ENCODE results near the gene ZNHIT6. TPM values are rescaled to one million over a fixed set of nuclear protein-coding genes. Genes with fewer than 3 reads are reported as not detected.

Gene ZNHIT6
- total and polyA plus RNA-seq, 10 of the 15 experiments (the other 5 are each of a cell fraction or from before 2014, with no cell fraction given) = 12.8 to 32.0 (median 18.8) TPM

DNA sequence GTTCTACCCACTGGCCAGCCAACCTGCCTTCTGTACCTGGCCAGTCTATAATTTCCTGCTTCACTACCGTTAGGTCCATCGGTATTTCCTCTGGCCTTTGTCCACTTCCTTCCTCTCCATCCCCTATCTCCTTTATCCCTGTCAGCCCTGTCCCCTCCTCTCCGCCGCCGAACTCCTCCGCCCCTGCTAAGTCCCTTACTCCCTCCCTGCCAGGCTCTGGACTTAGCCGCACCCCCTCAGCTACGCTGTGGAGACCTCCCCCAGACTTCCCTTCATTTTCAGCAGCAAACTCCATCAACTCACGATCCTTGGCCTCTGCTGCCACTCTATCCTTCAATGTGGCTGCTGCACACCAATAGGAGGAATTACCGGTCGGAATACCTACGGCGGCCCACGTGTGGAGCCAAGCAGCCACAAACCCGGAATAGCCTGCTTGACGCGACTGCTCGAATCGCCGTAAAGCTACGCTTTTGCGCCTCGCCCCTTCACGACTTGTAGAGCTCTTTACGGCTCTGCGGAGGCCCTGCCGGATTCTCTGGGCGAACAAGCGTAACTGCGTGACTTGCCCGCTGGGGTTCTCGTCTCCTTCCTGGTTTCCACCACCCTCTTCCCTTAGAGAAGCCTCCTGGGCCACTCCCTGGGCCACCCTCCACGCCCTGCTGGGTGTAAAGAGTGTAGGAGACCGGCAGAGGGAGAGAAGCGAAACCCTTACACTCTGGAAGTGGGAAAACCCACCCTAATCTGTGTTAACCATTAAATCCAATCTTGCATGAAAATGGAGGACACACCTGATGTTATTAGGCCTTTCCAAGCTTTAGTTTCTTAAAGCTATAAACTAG, at the start of gene ZNHIT6 (continued):
- TF ChIP-seq IRF4 (IDR thresholded peaks at IDR 0.05; ENCODE audit: low read depth, low read length) (0 out of 2 replicates have a peak, but pooled peaks have one; percentile 19), SIN3A (IDR thresholded peaks at IDR 0.05; ENCODE audit: low read depth, low read length) (peak; percentile 65; the same call in 1 of the 2 replicates), NR2C1 (IDR thresholded peaks at IDR 0.05) (no peak), IKZF2 (IDR thresholded peaks at IDR 0.05) (peak in 1 of 2 experiments; percentile 59; a peak in 2 of 4 replicates), POLR2AphosphoS2 (IDR thresholded peaks at IDR 0.05; ENCODE audit: low read depth, low read length) (no peak), IRF5 (IDR thresholded peaks at IDR 0.05; ENCODE audit: borderline replicate concordance) (no peak), ELK1 (IDR thresholded peaks at IDR 0.05; ENCODE audit: low read depth, low read length) (no peak), PAX5 (IDR thresholded peaks at IDR 0.05; ENCODE audit: borderline replicate concordance, low read depth, low read length) (peak; percentile 40; the same call in 1 of the 2 replicates), HDGF (IDR thresholded peaks at IDR 0.05) (peak; percentile 94), ATF7 (IDR thresholded peaks at IDR 0.05; ENCODE audit: low read depth) (0 out of 2 replicates have a peak, but pooled peaks have one; percentile 11), E4F1 (IDR thresholded peaks at IDR 0.05; ENCODE audit: borderline replicate concordance, partially characterized antibody) (peak; percentile 100), DPF2 (IDR thresholded peaks at IDR 0.05) (0 out of 2 replicates have a peak, but pooled peaks have one; percentile 27), ZNF622 (IDR thresholded peaks at IDR 0.05) (no peak), RAD21 (IDR thresholded peaks at IDR 0.05; ENCODE audit: insufficient read depth, low read depth, low read length) (0 out of 2 replicates have a peak, but pooled peaks have one; percentile 18), JUNB (IDR thresholded peaks at IDR 0.05) (no peak), TAF1 (IDR thresholded peaks at IDR 0.05; ENCODE audit: borderline replicate concordance, low read depth, low read length) (peak; percentile 81; the same call in 1 of the 2 replicates), STAT3 (IDR thresholded peaks at IDR 0.05; ENCODE audit: low read depth, low read length) (no peak)
- TF ChIP-seq, protein P1, sequence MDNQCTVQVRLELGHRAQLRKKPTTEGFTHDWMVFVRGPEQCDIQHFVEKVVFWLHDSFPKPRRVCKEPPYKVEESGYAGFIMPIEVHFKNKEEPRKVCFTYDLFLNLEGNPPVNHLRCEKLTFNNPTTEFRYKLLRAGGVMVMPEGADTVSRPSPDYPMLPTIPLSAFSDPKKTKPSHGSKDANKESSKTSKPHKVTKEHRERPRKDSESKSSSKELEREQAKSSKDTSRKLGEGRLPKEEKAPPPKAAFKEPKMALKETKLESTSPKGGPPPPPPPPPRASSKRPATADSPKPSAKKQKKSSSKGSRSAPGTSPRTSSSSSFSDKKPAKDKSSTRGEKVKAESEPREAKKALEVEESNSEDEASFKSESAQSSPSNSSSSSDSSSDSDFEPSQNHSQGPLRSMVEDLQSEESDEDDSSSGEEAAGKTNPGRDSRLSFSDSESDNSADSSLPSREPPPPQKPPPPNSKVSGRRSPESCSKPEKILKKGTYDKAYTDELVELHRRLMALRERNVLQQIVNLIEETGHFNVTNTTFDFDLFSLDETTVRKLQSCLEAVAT (IDR thresholded peaks at IDR 0.05) = peak; percentile 39
- TF ChIP-seq, protein P2, sequence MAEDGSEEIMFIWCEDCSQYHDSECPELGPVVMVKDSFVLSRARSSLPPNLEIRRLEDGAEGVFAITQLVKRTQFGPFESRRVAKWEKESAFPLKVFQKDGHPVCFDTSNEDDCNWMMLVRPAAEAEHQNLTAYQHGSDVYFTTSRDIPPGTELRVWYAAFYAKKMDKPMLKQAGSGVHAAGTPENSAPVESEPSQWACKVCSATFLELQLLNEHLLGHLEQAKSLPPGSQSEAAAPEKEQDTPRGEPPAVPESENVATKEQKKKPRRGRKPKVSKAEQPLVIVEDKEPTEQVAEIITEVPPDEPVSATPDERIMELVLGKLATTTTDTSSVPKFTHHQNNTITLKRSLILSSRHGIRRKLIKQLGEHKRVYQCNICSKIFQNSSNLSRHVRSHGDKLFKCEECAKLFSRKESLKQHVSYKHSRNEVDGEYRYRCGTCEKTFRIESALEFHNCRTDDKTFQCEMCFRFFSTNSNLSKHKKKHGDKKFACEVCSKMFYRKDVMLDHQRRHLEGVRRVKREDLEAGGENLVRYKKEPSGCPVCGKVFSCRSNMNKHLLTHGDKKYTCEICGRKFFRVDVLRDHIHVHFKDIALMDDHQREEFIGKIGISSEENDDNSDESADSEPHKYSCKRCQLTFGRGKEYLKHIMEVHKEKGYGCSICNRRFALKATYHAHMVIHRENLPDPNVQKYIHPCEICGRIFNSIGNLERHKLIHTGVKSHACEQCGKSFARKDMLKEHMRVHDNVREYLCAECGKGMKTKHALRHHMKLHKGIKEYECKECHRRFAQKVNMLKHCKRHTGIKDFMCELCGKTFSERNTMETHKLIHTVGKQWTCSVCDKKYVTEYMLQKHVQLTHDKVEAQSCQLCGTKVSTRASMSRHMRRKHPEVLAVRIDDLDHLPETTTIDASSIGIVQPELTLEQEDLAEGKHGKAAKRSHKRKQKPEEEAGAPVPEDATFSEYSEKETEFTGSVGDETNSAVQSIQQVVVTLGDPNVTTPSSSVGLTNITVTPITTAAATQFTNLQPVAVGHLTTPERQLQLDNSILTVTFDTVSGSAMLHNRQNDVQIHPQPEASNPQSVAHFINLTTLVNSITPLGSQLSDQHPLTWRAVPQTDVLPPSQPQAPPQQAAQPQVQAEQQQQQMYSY (CRISPR knock-in tag; IDR thresholded peaks at IDR 0.05) = no peak

Data from GM12878 (cell line).